OCI-LY7 (cell line): ENCODE measurements around the gene RANBP17. TPM values are rescaled to one million over a fixed set of nuclear protein-coding genes. Genes with fewer than 3 reads are reported as not detected.

ENCODE experiments used
- BruUV-seq: library from RNA; stranded (reverse); fragments of 400-500 nt; replicated peaks from 2 replicates; lab custom pipeline; 2021; lab: Mats Ljungman, UMichigan
- CTCF ChIA-PET: fragments of 300-600 bp; sonication (Branson Sonifier 250); formaldehyde crosslinking; loops from one replicate; lab custom pipeline; 2022; ENCODE audit warnings: antibody characterized with exemption; ENCODE audit not compliant: unreplicated experiment; lab: Charles Lee
- POLR2A ChIA-PET: fragments of 300-600 bp; sonication (Branson Sonifier 250); formaldehyde crosslinking; loops from one replicate; lab custom pipeline; 2022; ENCODE audit warnings: antibody characterized with exemption; lab: Charles Lee
- DNase-seq: peaks from one replicate; pipeline ENCODE4 v3.0.0-alpha.2; 2015; ENCODE audit warnings: low spot score
- H2AFZ ChIP-seq: fragments of 200-600 bp; sonication (generic), shearing (Covaris generic); 2 replicates; pipeline ENCODE4 v1.6.1; 2014; ENCODE audit warnings: mild to moderate bottlenecking, antibody characterized with exemption, low read length, moderate library complexity
- H3K27ac ChIP-seq: fragments of 200-600 bp; sonication (generic); 2 replicates; pipeline ENCODE4 v1.5.1; 2014; ENCODE audit warnings: mixed run types, low read depth, mild to moderate bottlenecking, moderate library complexity, low read length, inconsistent platforms; ENCODE audit not compliant: poor library complexity, severe bottlenecking
- H3K36me3 ChIP-seq: fragments of 200-600 bp; sonication (generic); 2 replicates; pipeline ENCODE4 v1.6.1; 2014; ENCODE audit warnings: mild to moderate bottlenecking, antibody characterized with exemption, low read length, moderate library complexity, mixed read lengths; ENCODE audit not compliant: insufficient read depth
- H3K4me1 ChIP-seq: fragments of 200-600 bp; sonication (generic); 2 replicates; pipeline ENCODE4 v1.5.1; 2014; ENCODE audit warnings: mild to moderate bottlenecking, low read length; ENCODE audit not compliant: insufficient read depth, poor library complexity, severe bottlenecking
- H3K4me2 ChIP-seq: fragments of 200-600 bp; sonication (generic); 2 replicates; pipeline ENCODE4 v1.6.1; 2014; ENCODE audit warnings: mild to moderate bottlenecking, low read length
- H3K4me3 ChIP-seq: fragments of 200-600 bp; sonication (generic); 2 replicates; pipeline ENCODE4 v1.5.1; 2014; ENCODE audit warnings: mild to moderate bottlenecking, low read depth, low read length; ENCODE audit not compliant: poor library complexity, severe bottlenecking
- H3K79me2 ChIP-seq: fragments of 200-600 bp; sonication (generic); 2 replicates; pipeline ENCODE4 v1.6.1; 2016; ENCODE audit warnings: low read depth, mild to moderate bottlenecking, low read length, moderate library complexity, mixed read lengths; ENCODE audit not compliant: insufficient read depth
- H3K9me2 ChIP-seq: fragments of 200-600 bp; sonication (generic); 2 replicates; pipeline ENCODE4 v1.6.1; 2016; ENCODE audit warnings: mild to moderate bottlenecking, low read length, mixed read lengths; ENCODE audit not compliant: insufficient read depth
- H3K9me3 ChIP-seq: fragments of 200-600 bp; sonication (generic); 2 replicates; pipeline ENCODE4 v1.6.1; 2014; ENCODE audit warnings: mild to moderate bottlenecking, mixed run types, low read length, mixed read lengths
- H4K20me1 ChIP-seq: fragments of 200-600 bp; sonication (generic); 2 replicates; pipeline ENCODE4 v1.6.1; 2014; ENCODE audit warnings: mild to moderate bottlenecking, antibody characterized with exemption, low read length, moderate library complexity, mixed read lengths; ENCODE audit not compliant: insufficient read depth
- CTCF ChIP-seq: fragments of 200-600 bp; sonication (generic); conservative IDR thresholded peaks from 2 replicates; pipeline ENCODE4 v1.5.1; 2014; ENCODE audit warnings: mild to moderate bottlenecking, antibody characterized with exemption, low read length, moderate library complexity, mixed read lengths
- EZH2phosphoT487 ChIP-seq: fragments of 200-600 bp; sonication (generic); IDR thresholded peaks from 2 replicates; pipeline ENCODE4 v1.6.1; 2018; ENCODE audit warnings: low read depth, borderline replicate concordance, mild to moderate bottlenecking, mixed run types, antibody characterized with exemption, low read length, moderate library complexity, mixed read lengths
- intact Hi-C: fragments of 100-400 bp; cut with micrococcal nuclease; formaldehyde crosslinking; loops from one replicate; pipeline ENCODE4 v1.10.0; 2022; ENCODE audit not compliant: unreplicated experiment
- total RNA-seq, 2 experiments: library from RNA; depleted of rRNA in 1 of 2; stranded (reverse); fragments of >200 nt in 1 of 2; shearing (Covaris generic) in 1 of 2; gene quantifications; 2 replicates each; pipeline ENCODE4 v1.2.3, GENCODE V29; 2014 to 2022

The RANBP17 gene
- total RNA-seq, 2 experiments from 2014 or later = not detected

- BruUV-seq = no TSS peak
Observed at GRCh38 chr5:171010816-171011215, 149.0 kb downstream of the RANBP17 start.

GRCh38 chr5:171023508-171023907 lies 161.7 kb downstream of the RANBP17 start:
- Histone ChIP-seq H3K36me3 (no peaks in the 10 kb centered on the region), H3K4me3 (no peak overlapping the region), H4K20me1 (no peaks in the 10 kb centered on the region), H3K4me1 (no peaks in the 10 kb centered on the region), H3K79me2 (no peaks in the 10 kb centered on the region), H3K9me2 (no peaks in the 10 kb centered on the region), H3K27ac (no peak overlapping the region), H3K9me3 (no peaks in the 10 kb centered on the region), H3K4me2 (no peak overlapping the region), H2AFZ (no peak overlapping the region)
- no peak for DNase-seq
- POLR2A ChIA-PET = no interaction called here
- no peak for TF ChIP-seq EZH2phosphoT487
- TF ChIP-seq CTCF = no peak
- BruUV-seq = no TSS peak
- CTCF ChIA-PET = no interaction called here
- intact Hi-C loops = no loop called here

More at GRCh38 chr5:171010816-171011215, 149.0 kb downstream of the RANBP17 start:
- Histone ChIP-seq H3K9me3 (no peaks in the 10 kb centered on the region), H3K36me3 (no peaks in the 10 kb centered on the region), H3K4me3 (no peak overlapping the region), H3K79me2 (no peaks in the 10 kb centered on the region), H3K4me1 (no peaks in the 10 kb centered on the region), H2AFZ (no peak overlapping the region), H3K9me2 (no peaks in the 10 kb centered on the region), H4K20me1 (no peaks in the 10 kb centered on the region), H3K4me2 (no peak overlapping the region), H3K27ac (no peak overlapping the region)
- CTCF ChIA-PET = no interaction called here
- no peak for TF ChIP-seq CTCF
- TF ChIP-seq EZH2phosphoT487 = no peak
- intact Hi-C loops = no loop called here
- POLR2A ChIA-PET = no interaction called here
- no peak for DNase-seq

DNA sequence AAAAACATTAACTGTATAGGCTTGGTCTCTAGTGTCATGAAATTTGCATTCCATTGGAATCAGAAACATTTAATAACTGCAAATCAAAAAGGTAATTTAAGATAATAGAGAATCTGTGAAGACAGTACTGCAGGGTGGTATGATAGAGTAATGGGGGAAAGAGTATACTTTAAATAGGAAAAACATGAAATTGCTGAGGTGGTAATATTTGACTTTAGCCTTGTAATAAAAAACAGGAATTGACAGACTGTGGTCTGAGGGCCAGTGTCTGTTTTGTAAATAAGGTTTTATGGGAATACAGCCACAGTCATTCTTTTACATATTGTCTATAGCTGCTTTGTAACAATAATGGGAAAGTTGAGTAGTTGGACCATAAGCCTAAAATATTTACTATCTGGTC lies 162.3 kb downstream of the RANBP17 start:
- Histone ChIP-seq H3K4me2 (no peak overlapping the region), H2AFZ (no peak overlapping the region), H3K9me2 (no peaks in the 10 kb centered on the region), H3K4me3 (no peak overlapping the region), H3K4me1 (no peaks in the 10 kb centered on the region), H3K36me3 (no peaks in the 10 kb centered on the region), H3K79me2 (no peaks in the 10 kb centered on the region), H3K9me3 (no peaks in the 10 kb centered on the region), H4K20me1 (no peaks in the 10 kb centered on the region), H3K27ac (no peak overlapping the region)
- TF ChIP-seq CTCF = no peak
- TF ChIP-seq EZH2phosphoT487 = no peak
- no peak for DNase-seq
- intact Hi-C loops = no loop called here
- no TSS peak for BruUV-seq
- POLR2A ChIA-PET = interaction anchor here (0.6 kb wide), 1 partner anchor 1783 kb away, joined by 3 read pairs; no protein-coding TSS in a partner anchor
- CTCF ChIA-PET = no interaction called here
